Lower lobe of right lung (tissue), 2 donors: ENCODE results near the gene ABTB2. TPM values are rescaled to one million over a fixed set of nuclear protein-coding genes. Genes with fewer than 3 reads are reported as not detected.

Experiments used
- ATAC-seq, 2 donors: fragments of 200-7000 bp; cut with Tn5 transposase; one replicate each; pipeline ENCODE4 v1.9.1; 2020 to 2022; ENCODE audit warnings: mild to moderate bottlenecking in 2 of 2, moderate library complexity in 2 of 2
- DNase-seq: peaks from one replicate; pipeline ENCODE4 v3.0.0-alpha.2; 2020
- H3K27ac ChIP-seq: fragments of 200-600 bp; one replicate; pipeline ENCODE4 v1.8.0; 2022
- H3K27me3 ChIP-seq: fragments of 200-600 bp; one replicate; pipeline ENCODE4 v1.8.0; 2022; ENCODE audit warnings: low read depth
- H3K36me3 ChIP-seq: fragments of 200-600 bp; one replicate; pipeline ENCODE4 v1.8.0; 2022; ENCODE audit warnings: mild to moderate bottlenecking
- H3K4me1 ChIP-seq: fragments of 200-600 bp; one replicate; pipeline ENCODE4 v1.8.0; 2022
- H3K4me3 ChIP-seq: fragments of 200-600 bp; one replicate; pipeline ENCODE4 v1.8.0; 2022; ENCODE audit warnings: mild to moderate bottlenecking
- H3K9me3 ChIP-seq: fragments of 200-600 bp; one replicate; pipeline ENCODE4 v1.8.0; 2022
- intact Hi-C: fragments of 100-400 bp; cut with DNase I; formaldehyde crosslinking; loops from one replicate; pipeline ENCODE4 v1.11.0; 2022
- total RNA-seq: library from RNA; stranded (reverse); fragmentation: NEBNext Ultra II Directional; extraction: Animal tissue kit (Norgen Biotek cat#: 25700); gene quantifications from one replicate; pipeline ENCODE4 v1.2.1, GENCODE V29; 2021
- TF ChIP-seq, protein P1 (sequence below): fragments of 200-600 bp; IDR thresholded peaks from one replicate; pipeline ENCODE4 v1.8.0; 2022; ENCODE audit warnings: antibody characterized with exemption, mild to moderate bottlenecking
- donor health status: DM: no; HTN: yes; CAD: no; lungs with severe emphysema.

ABTB2 gene
- total RNA-seq, 1 donor from 2014 or later: 2.7 TPM

DNA sequence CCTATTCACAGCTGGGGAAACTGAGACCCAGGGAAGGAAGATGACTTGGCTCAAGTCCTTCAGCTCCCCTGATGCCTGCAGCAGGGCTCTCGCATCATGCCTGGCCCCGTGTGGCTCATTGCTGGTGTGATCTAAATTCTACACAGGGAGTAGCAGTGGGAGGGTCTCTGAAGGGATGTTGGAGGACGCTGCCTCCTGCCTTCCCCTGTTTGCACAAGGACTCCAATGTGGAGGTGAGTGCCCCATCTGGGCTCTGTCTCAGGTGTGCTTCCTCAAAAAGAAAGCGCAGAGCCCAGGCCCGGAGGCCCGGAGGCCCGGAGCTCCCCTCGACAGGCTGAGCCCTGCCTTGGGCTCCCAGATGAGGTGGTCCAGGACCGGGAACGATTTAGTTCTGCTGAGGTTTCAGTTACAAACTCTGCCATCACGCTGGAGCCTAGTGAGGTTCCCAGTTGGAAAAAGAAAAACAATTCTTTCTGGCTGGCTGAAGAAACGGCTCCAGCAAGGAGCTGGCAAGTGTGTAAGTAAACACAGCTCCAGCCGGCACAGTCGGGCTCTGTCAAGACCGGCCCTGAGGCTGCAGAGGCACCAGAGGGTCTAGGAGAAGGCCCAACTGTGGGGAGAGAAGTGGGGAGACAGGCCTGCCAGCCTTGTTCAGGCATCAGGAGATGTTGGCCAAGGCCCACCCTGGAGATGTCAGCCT lies 202.6 kb downstream of the ABTB2 start:
- no peak overlapping the region for H3K4me3 ChIP-seq
- TF ChIP-seq, protein P1, sequence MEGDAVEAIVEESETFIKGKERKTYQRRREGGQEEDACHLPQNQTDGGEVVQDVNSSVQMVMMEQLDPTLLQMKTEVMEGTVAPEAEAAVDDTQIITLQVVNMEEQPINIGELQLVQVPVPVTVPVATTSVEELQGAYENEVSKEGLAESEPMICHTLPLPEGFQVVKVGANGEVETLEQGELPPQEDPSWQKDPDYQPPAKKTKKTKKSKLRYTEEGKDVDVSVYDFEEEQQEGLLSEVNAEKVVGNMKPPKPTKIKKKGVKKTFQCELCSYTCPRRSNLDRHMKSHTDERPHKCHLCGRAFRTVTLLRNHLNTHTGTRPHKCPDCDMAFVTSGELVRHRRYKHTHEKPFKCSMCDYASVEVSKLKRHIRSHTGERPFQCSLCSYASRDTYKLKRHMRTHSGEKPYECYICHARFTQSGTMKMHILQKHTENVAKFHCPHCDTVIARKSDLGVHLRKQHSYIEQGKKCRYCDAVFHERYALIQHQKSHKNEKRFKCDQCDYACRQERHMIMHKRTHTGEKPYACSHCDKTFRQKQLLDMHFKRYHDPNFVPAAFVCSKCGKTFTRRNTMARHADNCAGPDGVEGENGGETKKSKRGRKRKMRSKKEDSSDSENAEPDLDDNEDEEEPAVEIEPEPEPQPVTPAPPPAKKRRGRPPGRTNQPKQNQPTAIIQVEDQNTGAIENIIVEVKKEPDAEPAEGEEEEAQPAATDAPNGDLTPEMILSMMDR: no peak
- DNase-seq: peak; percentile 45
- no peaks in the 10 kb centered on the region for H3K9me3 ChIP-seq
- ATAC-seq: peak; percentile 29 to 58
- H3K27me3 ChIP-seq: no peaks in the 10 kb centered on the region
- intact Hi-C loops: no loop called here
- no peak overlapping the region for H3K27ac ChIP-seq
- peaks cover 6% of the 10 kb centered on the region for H3K36me3 ChIP-seq
- peaks cover 17% of the 10 kb centered on the region for H3K4me1 ChIP-seq

- TF ChIP-seq, protein P1: no peak
- DNase-seq (peak; percentile 49), ATAC-seq (peak in 1 of 2 donors; percentile 41)
- H3K4me1 ChIP-seq: peaks cover 17% of the 10 kb centered on the region
- intact Hi-C loops: no loop called here
- H3K27ac ChIP-seq: no peak overlapping the region
- no peak overlapping the region for H3K4me3 ChIP-seq
- H3K9me3 ChIP-seq: no peaks in the 10 kb centered on the region
- peaks cover 15% of the 10 kb centered on the region for H3K36me3 ChIP-seq
- no peaks in the 10 kb centered on the region for H3K27me3 ChIP-seq
Observed at GRCh38 chr11:34154059-34154875, 203.5 kb downstream of the ABTB2 start.

DNA sequence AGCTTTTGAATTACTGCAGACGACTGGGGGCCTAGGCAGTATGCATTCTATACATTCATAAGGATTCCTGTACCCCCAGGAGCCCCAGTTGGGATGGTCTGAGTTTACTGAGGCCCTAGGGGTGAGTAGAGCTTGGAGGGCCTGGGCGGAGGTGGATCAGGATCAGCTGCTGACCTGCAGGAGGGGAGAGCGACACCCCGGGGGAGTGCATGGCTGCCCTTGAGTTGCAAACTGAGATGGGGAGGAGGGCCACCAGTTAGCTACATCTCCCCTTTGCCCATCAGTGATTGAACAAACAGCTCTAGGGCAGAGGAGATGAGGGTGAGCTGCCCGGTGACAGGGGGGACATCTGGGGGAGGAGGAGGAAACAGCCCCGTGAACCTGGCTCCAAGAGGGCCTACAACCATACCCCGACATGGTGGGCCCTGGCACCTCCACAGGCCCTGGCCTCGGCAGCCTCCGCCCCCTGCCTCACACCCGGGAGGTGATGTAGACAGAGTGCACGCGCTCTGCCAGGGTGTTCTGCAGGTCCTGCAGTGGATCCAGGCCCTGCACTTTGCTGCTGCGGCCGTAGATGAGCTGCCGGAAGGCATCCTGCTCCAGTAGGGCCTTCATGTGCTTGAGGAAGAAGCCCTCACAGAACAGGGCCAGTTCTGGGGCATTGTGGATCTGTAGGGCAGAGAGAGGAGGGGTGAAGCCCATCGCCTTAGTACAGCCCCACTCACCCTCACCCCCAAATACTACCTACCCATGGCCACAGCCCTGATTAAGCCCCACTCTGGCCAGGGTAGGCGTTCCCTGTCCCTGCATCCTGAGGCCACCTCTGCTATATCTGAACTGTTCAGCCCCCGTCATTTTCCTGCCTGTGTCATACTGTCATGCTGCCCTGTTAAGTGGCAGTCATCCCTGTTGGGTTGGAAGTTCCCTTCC lies 205.6 kb downstream of the ABTB2 start:
- Histone ChIP-seq H3K27ac (no peak overlapping the region), H3K4me1 (peaks cover 17% of the 10 kb centered on the region), H3K9me3 (no peaks in the 10 kb centered on the region), H3K36me3 (peaks cover 36% of the 10 kb centered on the region), H3K4me3 (no peak overlapping the region), H3K27me3 (no peaks in the 10 kb centered on the region)
- TF ChIP-seq, protein P1: no peak
- ATAC-seq: no peak
- peak; percentile 41 for DNase-seq
- intact Hi-C loops: no loop called here

- DNase-seq: peak; percentile 6
- TF ChIP-seq, protein P1: no peak
- H3K9me3 ChIP-seq: no peaks in the 10 kb centered on the region
- H3K27me3 ChIP-seq: no peaks in the 10 kb centered on the region
- peaks cover 46% of the 10 kb centered on the region for H3K36me3 ChIP-seq
- H3K27ac ChIP-seq: no peak overlapping the region
- no peak overlapping the region for H3K4me3 ChIP-seq
- ATAC-seq: no peak
- H3K4me1 ChIP-seq: peaks cover 17% of the 10 kb centered on the region
- intact Hi-C loops: no loop called here
Observed at GRCh38 chr11:34151166-34151565, 206.6 kb downstream of the ABTB2 start.

DNA sequence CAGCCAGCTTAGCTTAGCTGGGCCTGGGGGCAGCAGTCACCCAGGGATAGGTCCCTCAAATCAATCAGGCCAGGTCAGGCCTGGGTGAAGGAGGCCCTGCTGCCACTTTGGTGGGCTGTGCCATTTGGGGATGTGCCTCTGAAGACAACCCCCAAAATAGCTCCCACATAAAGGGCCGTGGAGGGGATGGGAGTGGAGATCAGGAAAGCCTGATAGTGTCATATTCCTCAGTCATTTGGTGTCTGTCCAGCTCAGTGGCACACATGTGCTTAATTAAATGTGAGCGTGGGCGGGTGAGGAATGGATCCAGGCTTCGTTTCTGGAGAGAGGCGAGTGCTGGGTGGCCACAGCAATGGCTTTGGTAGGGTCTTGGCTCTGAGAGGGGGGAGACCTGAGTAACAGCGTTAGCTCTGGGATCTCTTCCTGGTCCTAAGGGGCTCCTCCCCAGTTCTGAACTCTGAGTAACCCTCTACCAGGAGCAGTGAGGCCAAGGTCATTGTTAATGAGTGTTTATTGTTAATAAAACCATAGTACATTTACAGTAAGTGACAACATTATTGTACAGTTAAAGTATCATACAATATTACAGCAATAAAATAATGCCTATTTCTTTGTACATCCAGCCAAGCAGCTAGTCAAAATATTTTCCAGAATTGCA lies 207.2 kb downstream of the ABTB2 start:
- Histone ChIP-seq H3K36me3 (peaks cover 51% of the 10 kb centered on the region), H3K4me1 (peaks cover 12% of the 10 kb centered on the region), H3K9me3 (no peaks in the 10 kb centered on the region), H3K27ac (no peak overlapping the region), H3K27me3 (no peaks in the 10 kb centered on the region), H3K4me3 (no peak overlapping the region)
- TF ChIP-seq, protein P1: no peak
- intact Hi-C loops: no loop called here
- ATAC-seq (no peak), DNase-seq (peak; percentile 19)
